HG03378 (cell line): ENCODE data around the gene CHMP2A.
"Not testable (repeated sequence)": the region's sequence is repeated elsewhere in the genome, so short reads cannot be mapped to it uniquely, and the experiment has no call there.

Experiments used
- ATAC-seq: cut with Tn5 transposase; IDR thresholded peaks from one replicate; pipeline ENCODE4 v1.9.1; 2021; ENCODE audit warnings: mild to moderate bottlenecking, moderate library complexity; ENCODE audit not compliant: unreplicated experiment

Gene CHMP2A

DNA sequence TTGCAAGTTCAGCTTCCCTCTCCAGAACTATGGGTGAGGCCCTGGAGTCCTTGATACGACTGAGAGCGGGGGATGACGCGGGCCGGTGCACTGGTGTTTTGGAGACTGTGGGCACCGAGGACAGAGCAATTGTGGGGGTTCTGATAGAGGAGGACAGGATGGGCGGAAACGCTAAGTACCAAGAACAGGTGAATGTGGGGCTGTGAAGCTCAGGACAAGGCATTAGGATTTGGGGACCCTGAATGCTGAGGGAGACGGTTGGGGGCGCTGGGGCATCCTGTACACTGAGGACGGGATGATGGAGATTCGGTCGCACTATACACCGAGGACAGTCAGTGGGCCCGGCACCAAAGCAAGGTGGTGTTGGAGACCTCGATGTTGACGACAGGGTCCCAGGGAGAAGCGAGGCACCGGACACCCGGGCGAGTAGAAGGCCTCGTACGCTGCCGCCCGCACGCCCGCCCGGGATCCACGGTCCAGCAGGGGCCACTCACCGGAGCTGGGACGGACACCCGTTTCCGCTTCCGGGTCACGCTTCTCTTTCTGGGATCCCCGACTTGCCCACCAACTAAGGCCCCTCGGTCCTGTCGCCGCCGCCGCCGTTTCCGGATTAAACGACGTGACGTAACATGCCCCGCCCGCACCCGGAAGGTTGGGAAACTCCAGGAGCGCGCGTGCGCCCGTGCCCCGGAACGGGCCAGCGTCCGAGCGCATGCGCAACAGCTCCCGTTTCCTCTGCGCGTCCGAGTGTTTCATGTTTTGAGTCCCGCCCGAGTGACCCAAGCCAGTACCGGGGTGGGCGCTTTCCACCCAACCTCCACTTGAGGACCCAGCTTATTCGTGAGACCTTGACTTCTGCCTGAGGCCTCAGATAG, at the start of gene CHMP2A:
Gene CHMP2A, minus strand, starts transcription at position 612 of the 875 bp plus-strand sequence. CDS start 893 bp downstream, outside the sequence.
- peak; percentile 26 for ATAC-seq

DNA sequence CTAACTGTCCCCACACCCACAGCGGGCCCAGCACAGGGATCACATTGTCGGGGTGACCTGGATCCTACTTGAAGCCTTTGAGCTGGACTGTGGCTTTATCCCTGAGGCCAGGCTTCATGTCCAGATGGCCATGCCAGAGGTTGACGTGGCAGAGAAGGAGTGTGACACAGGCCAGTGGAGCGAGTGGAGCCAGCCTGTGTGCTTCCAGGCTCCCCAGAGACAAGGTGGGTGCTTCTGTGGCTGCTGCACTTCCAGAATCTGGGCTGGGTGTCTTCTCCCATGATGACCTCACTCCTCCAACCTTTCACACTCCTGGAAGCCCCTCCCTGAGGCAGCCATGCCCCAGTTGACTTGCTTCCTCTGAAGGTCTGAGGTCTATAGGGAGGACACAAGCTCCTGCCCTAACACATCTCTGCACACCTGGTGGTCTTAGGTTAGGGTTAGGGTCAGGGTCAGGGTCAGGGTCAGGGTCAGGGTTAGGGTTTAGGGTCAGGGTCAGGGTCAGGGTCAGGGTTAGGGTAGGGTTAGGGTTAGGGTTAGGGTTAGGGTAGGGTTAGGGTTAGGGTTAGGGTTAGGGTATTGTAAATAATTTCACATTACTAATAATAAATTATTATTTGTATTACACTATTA, 31.3 kb upstream of the CHMP2A start:
- ATAC-seq: no peak

DNA sequence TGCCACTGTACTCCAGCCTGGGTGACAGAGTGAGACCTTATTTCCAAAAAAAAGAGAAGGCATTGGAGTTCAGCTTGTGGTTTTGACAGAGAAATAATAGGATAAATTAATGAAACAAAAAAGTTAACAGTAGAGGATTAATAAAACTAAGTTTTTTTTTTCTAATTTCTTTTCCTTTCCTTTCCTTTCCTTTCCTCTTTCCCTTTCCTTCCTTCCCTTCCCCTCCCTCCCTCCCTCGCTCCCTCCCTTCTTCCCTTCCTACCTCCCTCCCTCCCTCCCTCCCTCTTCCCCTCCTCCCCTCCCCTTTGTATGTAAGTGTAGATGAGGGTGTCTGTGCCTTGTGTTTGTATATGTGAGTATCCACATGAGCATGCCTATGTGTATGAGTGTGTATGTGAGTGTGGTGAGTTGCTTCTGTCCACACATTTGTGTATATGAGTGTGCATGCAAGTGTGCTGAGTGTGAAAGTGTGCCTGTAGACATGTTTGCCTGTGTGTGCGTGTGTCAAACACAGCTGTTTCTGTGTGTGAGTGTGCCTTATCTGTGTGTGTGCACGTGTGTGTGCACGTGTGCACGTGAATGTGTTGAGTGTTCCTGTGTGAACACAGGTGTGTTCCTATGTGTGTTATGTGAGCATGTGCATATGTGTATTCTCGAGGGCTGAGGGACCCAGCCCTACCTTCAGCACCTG, 30.7 kb upstream of the CHMP2A start:
- no peak for ATAC-seq

DNA sequence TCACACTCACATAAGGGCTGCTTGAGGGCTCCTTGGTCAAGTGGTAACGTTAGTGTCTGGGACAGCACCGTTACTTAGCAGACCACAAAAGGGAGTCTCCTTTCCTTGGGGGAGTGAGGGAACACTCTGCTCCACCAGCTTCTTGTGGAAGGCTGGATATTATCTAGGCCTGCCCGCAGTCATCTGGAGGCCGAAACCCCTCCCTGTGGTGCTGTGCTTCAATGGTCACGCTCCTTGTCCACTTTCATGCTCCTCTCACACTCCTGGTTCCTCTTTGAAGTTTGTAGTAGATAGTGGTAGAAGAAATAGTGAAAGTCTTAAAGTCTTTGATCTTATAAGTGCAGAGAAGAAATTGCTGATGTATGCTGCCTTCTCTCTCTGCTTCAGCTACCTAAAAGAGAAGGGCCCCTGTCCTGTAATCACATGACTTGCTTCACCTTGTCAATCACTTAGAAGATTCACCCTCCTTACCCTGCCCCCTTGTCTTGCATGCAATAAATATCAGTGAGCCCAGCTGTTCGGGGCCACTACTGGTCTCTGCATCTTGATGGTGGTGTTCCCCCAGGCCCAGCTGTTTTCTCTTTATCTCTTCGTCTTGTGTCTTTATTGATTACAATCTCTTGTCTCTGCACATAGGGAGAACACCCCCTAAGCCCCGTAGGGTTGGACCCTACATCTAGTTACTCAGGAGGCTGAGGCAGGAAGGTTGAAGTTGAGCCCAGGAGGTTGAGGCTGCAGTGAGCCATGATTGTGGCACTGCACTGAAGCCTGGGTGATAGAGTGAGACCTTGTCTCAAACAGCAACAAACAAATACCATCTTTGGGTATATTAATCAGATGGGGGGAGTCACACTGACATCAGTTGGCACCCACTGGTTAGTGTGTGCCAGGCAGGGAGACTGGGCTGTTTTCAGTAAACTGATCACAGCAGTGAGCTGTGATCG, 29.9 kb upstream of the CHMP2A start:
- no peak for ATAC-seq

DNA sequence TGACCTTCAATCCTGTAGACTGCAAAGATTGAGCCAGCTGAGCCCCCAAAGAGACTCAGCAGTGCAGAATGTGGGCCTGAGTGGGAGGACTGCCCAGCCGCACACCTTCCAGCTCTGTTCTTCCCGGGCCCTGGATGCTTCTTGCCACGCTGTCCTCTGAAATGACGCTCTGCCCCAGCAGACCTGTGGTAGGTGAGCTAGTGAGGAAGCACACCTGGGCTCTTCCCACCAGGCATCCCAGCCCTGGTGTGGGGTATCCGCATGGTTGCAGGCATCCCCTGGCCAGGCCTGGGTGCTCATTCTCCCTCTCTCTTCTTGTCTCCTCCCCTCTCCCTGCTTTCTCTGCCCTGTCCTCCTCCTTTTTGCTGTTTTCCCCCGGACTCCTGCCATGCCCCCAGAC, 28.1 kb upstream of the CHMP2A start:
- ATAC-seq: no peak

DNA sequence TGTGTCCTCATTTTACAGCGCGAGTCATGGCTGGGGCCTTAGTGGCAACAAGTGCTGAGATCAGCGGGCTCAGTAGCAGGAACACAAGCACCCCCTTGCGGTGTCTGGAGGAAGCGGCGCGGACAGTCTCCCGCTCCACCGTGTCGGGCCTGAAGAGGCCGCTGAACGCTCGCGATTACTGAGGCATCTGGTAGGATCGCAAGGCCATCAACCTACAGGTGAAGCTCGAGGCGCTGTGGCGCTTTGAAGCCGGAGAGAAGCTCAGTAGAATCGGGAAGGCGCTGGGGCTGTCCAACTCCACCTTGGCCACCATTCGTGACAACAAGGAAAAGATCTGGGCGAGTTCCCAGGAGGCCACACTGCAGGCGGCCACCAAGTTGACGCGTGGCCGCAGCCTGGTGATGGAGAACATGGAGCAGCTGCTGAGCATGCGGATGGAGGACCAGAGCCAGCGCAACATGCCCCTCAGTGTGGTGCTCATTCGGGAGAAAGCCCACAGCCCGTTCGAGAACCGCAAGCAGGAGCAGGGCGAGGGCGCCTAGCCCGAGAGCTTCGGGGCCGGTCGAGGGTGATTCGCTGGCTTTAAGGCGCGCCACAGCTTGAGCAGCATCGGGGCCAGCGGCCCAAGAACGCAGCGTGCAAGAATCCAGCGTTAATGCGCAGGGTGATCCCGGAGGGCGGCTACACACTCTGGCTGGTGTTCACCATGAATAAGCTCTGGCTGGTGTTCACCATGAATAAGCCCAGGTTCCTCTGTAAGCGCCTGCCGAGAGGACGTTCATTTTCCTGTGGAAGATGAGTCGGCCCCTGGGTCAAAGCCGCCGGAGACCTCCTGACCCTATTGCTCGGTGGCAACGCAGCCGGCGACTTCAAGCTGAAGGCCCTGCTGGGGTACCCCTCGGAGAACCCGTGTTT, 26.6 kb upstream of the CHMP2A start:
- peak; percentile 47 for ATAC-seq

DNA sequence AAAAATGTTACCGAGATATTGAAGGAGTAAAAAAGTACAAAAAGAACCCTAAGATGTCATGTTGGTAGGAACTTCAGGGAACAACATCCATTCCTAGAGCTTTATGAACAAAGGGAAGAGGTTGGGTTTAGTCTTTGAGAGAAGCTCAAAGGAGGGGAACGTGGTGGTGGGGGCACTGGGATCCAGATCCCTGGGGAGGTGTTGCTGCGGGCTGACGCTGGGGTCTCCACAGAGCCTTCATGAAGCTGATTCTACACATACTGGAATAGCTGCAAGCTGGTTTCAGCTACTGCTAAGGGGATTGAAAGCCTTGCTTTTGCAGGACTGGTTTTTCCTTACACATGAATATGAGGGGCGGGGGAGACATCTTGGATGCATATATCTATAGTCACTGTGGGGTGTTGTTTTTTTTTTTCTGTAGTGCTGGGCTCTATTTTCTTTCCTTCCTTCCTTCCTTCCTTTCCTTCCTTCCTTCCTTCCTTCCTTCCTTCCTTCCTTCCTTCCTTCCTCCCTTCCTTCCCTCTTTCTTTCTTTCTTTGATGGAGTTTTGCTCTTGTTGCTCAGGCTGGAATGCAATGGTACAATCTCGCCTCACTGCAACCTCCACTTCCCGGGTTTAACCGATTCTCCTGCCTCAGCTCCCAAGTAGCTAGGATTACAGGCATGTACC, 24.7 kb upstream of the CHMP2A start:
- no peak for ATAC-seq

DNA sequence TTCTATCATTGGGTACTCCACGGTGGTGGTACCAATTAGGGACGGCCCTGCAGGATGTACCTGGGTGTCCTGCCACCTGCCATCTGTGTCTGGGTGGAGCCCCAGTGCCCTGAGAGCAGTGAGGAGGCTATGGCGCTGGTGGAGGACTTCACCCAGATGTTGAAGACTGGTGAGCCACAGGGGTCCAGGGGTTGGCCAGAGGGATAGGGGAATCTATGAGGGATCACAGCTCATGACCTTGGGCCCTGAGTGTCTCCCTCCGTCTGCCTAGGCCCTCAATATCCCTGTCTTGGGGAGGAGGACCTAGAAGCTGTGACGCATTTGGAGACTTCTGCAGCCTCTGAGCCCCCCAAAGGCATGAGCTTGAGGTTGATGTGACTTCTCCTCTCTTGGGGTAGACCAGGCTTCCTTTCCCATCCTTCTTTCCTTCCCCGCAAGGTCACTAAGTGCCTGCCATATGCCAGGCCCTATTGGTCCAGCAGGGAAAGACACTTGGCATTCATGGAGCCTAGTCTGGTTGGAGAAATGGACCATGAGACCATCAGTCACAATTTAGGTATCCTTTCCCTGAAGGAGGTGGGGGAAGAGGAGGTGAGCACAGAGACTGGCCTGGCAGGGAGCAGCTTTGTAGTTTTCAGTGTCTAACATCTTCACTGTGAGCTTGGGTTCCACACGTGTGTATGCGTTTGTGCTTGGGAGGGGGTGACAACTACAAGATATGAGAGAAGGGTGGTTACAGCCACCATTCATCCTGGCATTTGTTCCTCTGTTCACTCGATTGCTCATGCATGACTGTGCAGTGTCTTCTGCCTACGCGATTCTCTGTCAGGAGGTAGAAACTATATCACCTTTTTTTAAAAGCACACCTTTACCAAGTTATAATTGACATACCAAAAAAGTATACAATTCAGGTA, 23.4 kb upstream of the CHMP2A start:
- no peak for ATAC-seq

DNA sequence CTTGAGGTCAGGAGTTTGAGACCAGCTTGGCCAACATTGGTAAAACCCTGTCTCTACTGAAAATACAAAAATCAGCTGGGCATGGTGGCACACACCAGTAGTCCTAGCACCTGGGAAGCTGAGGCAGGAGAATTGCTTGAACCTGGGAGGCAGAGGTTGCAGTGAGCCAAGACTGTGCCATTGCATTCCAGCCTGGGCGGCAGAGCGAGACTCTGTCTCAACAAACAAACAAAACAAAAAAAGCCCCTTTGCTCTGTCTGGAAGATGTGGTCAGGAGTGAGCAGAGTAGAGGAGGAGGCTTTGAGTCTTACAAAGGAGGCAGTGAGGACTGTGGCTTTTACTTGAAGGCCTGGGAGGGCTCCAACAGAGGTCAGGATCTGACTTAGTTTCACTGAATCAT, 22.7 kb upstream of the CHMP2A start:
- ATAC-seq: not testable (repeated sequence)

DNA sequence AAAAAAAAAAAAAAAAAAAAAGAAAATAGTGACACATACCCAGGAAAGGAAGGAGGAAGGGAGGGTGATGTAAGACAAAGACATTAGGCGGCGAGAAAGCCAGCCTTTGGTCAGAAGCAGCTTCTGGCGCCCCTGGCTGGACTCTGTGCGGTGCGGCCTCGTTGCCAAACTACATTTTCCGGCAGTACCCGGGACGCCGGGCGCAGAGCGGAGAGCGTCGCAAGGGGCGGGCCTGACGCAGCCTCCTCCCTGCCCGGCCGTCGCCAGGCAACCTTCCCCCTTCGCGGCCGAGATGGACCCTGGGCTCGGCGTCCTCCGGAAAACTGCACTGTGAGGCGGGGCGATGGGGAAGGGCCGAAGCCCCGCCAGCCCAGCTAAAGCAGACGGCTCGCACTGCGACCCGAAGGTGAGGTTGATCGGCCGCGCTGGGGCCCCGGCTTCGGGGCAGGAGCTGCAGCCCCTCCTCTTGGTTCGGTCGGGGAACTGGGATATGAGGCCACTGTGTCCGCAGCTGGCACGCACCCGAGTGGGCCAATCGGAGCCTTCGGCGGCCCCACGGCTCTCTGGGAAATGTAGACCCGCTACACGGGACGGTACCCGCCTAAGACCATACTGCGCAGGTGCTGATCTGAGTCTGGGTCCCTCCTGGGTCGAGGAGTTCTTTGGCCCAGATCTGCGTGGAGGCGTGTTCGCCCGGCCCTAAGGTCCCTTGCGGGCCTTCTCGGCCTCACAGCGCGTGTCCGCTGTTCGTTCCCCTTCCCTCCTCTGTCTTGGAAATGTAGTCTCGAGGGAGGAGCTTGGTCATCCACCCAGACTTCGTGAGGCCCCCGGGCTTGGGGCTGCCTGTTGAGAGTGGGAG, 20.5 kb upstream of the CHMP2A start:
- peak; percentile 37 for ATAC-seq

DNA sequence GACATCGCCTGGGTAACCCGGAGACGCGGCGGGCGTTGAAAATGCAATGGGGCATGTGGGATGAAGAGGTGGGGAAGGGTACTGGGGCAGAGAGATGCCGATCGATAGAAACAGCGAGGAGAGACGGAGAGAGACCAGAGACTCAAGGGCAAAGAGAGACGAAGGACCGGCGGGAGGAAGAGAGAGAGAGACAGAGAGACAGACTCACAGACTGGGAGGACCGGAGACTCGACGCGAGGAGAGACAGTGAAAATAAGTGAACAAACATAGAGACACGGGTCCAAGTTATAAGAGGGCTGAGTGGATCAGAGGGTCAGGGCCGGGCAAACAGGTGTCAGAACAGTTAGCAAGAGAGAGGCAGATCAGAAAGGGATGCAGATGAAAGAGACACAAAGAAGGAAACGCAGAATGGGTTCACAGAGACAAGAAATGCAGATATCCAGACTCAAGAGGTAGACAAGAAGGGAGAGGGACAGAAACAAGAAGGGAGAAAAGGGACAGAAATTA, 18.8 kb upstream of the CHMP2A start:
- ATAC-seq: no peak

DNA sequence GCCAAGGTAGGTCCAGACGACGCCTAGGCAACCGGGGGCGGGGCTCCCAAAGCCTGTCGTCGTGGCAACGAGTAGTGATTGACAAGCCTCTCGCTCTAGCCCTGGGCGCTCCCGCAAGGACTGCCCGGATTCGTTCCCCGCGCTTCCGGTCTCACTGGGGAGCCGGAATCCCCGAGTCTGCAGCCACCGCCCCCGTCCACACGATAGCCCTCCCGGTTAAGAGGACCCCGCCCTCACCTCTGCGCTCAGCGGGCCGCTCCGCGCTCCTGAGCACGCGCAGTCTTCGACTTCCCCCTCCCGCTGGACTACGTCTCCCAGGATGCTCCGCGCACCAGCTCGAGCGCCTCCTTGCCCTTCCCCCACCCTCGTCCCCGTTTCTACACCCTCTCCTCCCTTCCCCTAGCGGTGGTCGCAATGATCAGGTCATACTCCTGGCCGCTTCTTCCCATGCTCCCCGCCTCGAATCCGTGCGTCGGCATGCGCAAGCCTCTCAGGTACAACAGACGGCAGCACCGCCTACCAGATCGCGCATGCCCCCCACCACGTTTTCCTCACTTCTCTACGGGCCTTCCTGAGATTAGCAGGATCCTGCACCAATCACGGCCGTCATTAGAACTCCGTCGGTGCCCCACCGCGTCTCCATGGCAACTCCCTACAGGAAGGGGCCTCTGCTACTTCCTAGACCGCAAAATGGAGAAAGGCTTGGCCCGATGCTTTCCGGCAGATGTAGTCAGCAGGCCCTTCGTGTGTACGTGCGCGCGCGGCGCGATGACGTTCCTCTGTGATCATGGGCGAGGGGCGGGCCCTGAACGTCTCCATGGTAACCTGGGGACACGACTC, 18.1 kb upstream of the CHMP2A start, which contains the start of gene MZF1:
Gene MZF1, minus strand, starts transcription at position 518 of the 840 bp plus-strand sequence. CDS start 1,946 bp downstream, outside the sequence.
- ATAC-seq: peak; percentile 55

DNA sequence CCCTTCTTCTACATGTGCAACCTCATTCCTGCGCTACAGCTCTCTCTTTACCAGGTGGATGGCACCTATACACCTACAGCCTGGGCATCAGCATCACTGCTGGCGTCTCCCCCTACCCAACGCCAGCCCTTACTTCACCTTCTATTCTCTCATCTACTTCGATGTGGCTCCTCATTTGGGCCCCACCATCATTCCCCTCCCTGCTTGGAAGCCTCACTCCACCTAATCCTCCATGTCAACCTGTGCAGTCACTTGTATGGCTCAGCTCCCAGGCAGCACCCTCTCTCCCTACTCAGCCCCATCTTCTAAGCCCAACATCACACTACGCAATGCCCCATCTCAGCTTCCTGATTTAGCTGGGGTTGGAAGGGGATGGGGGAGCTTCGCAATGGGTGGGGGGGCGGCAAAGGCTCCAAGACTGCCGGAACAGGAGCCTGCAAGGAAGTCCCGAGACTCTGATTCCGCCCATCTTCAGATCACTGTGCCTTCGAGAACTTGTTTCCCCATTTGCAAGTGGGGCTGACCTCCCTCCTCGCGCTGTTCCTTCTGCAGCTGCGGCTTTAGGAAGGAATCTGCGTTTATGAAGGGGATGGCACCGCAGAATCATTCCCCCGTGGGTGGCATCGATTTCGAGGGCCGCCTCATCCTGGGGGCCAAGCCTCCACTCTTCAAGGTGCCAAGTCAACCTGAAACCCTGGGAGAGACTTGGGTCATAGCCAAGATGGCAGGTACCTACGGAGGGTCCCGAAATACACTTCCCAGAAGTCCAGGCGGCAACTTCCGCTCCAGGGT, 17.3 kb upstream of the CHMP2A start:
- ATAC-seq: no peak

DNA sequence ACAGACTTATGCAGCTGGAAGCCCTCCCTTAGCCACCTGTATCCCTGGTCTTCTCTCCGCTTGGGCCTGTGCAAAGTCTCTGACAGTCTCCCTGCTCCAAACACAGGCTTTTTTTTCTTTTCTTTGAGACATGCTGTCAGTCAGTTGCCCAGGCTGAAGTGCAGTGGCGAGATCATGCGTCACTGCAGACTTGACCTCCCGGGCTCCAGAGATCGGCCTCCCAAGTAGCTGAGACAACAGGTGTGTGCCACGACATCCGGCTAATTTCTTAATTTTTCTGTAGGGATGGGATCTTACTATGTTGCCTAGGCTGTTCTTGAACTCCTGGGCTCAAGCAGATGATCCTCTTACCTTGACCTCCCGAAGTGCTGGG, 16.7 kb upstream of the CHMP2A start:
- ATAC-seq: no peak
